ENCODE data around the gene BCCIP.

BCCIP gene

GRCh38 chr10:125882596-125882995, 59.2 kb downstream of the BCCIP start:
- TF ChIP-seq CTCF (IDR thresholded peaks at IDR 0.05; ENCODE audit: insufficient read depth, low read length, poor library complexity, severe bottlenecking), result no peak
- Histone ChIP-seq H3K4me3 (replicated peaks; ENCODE audit: low read depth, low read length) (no peak overlapping the region), H3K36me3 (ENCODE audit: control insufficient read depth, insufficient read depth, low read length) (no peaks in the 10 kb centered on the region), H3K27me3 (replicated peaks; ENCODE audit: control insufficient read depth, insufficient read depth, low read length) (no peaks in the 10 kb centered on the region)
- no peak for DNase-seq (ENCODE audit: extremely low read depth, insufficient read length)

GRCh38 chr10:125883211-125883610, 59.9 kb downstream of the BCCIP start:
- TF ChIP-seq CTCF (IDR thresholded peaks at IDR 0.05; ENCODE audit: insufficient read depth, low read length, poor library complexity, severe bottlenecking), result no peak
- Histone ChIP-seq H3K4me3 (replicated peaks; ENCODE audit: low read depth, low read length) (no peak overlapping the region), H3K27me3 (replicated peaks; ENCODE audit: control insufficient read depth, insufficient read depth, low read length) (no peaks in the 10 kb centered on the region), H3K36me3 (ENCODE audit: control insufficient read depth, insufficient read depth, low read length) (no peaks in the 10 kb centered on the region)
- no peak for DNase-seq (ENCODE audit: extremely low read depth, insufficient read length)

All from GM06990 (cell line).